Measurements from ENCODE around the gene GFM1.

Gene GFM1

GRCh38 chr3:158733656-158734055, 89.3 kb downstream of the GFM1 start:
- no peak for DNase-seq (ENCODE audit: low spot score)
- ChIA-PET POLR2A (ENCODE audit: low non-redundant PET) (no interaction called here), CTCF (no interaction called here)
- TF ChIP-seq CTCF (conservative IDR thresholded peaks at IDR 0.05; ENCODE audit: low read depth) = no peak
- no peak overlapping the region for H3K27ac ChIP-seq

- ChIA-PET CTCF (no interaction called here), POLR2A (ENCODE audit: low non-redundant PET) (no interaction called here)
- TF ChIP-seq CTCF (conservative IDR thresholded peaks at IDR 0.05; ENCODE audit: low read depth) = no peak
- H3K27ac ChIP-seq = no peak overlapping the region
- no peak for DNase-seq (ENCODE audit: low spot score)
Measured at GRCh38 chr3:158735296-158736033, 91.1 kb downstream of the GFM1 start.

GRCh38 chr3:158737410-158737809, 93.1 kb downstream of the GFM1 start:
- DNase-seq (ENCODE audit: low spot score) = no peak
- ChIA-PET POLR2A (ENCODE audit: low non-redundant PET) (no interaction called here), CTCF (no interaction called here)
- H3K27ac ChIP-seq = no peak overlapping the region
- no peak for TF ChIP-seq CTCF (conservative IDR thresholded peaks at IDR 0.05; ENCODE audit: low read depth)

GRCh38 chr3:158737976-158738615, 93.8 kb downstream of the GFM1 start:
- CTCF ChIA-PET = interaction anchor here (0.6 to 1.1 kb wide), 2 partner anchors 10 to 1003 kb away, joined by 3 read pairs; no protein-coding TSS in a partner anchor
- DNase-seq (ENCODE audit: low spot score) = no peak
- H3K27ac ChIP-seq = no peak overlapping the region
- no peak for TF ChIP-seq CTCF (conservative IDR thresholded peaks at IDR 0.05; ENCODE audit: low read depth)
- POLR2A ChIA-PET (ENCODE audit: low non-redundant PET) = no interaction called here

- no peak for TF ChIP-seq CTCF (conservative IDR thresholded peaks at IDR 0.05; ENCODE audit: low read depth)
- POLR2A ChIA-PET (ENCODE audit: low non-redundant PET) = no interaction called here
- CTCF ChIA-PET = interaction anchor here (0.8 to 1.1 kb wide), 2 partner anchors 11 to 1918 kb away, joined by 3 to 4 read pairs; no protein-coding TSS in a partner anchor
- no peak overlapping the region for H3K27ac ChIP-seq
- no peak for DNase-seq (ENCODE audit: low spot score)
Measured at GRCh38 chr3:158738653-158739052, 94.3 kb downstream of the GFM1 start.

- no peak for TF ChIP-seq CTCF (conservative IDR thresholded peaks at IDR 0.05; ENCODE audit: low read depth)
- no peak for DNase-seq (ENCODE audit: low spot score)
- ChIA-PET CTCF (interaction anchor here (0.8 kb wide), 1 partner anchor 1917 kb away, joined by 4 read pairs; no protein-coding TSS in a partner anchor), POLR2A (ENCODE audit: low non-redundant PET) (no interaction called here)
- H3K27ac ChIP-seq = no peak overlapping the region
Measured at GRCh38 chr3:158739078-158739477, 94.8 kb downstream of the GFM1 start.

All from RWPE1 (cell line).